HG03521 (cell line): ENCODE data around the gene MYBPC3.
"Not testable (repeated sequence)": the region's sequence is repeated elsewhere in the genome, so short reads cannot be mapped to it uniquely, and the experiment has no call there.

ENCODE experiments used
- ATAC-seq: cut with Tn5 transposase; IDR thresholded peaks from one replicate; pipeline ENCODE4 v1.9.1; 2021; ENCODE audit warnings: mild to moderate bottlenecking, moderate library complexity; ENCODE audit not compliant: unreplicated experiment

The MYBPC3 gene

GRCh38 chr11:47327025-47327424 is 25.5 kb downstream of the MYBPC3 start:
- no peak for ATAC-seq

GRCh38 chr11:47326198-47326597 is 26.3 kb downstream of the MYBPC3 start:
- no peak for ATAC-seq

- ATAC-seq, result no peak
Measured at GRCh38 chr11:47325271-47326041, 27.0 kb downstream of the MYBPC3 start.

- no peak for ATAC-seq
Measured at GRCh38 chr11:47324520-47324919, 28.0 kb downstream of the MYBPC3 start.

GRCh38 chr11:47318166-47318565 is 34.3 kb downstream of the MYBPC3 start:
- no peak for ATAC-seq

- no peak for ATAC-seq
Measured at GRCh38 chr11:47317064-47317828, 35.3 kb downstream of the MYBPC3 start.

- ATAC-seq, result not testable (repeated sequence)
Measured at GRCh38 chr11:47316501-47316900, 36.0 kb downstream of the MYBPC3 start.

- no peak for ATAC-seq
Measured at GRCh38 chr11:47314992-47315391, 37.5 kb downstream of the MYBPC3 start.

- ATAC-seq, result no peak
Measured at GRCh38 chr11:47308050-47308823, 44.3 kb downstream of the MYBPC3 start.

GRCh38 chr11:47306484-47306844 is 46.0 kb downstream of the MYBPC3 start:
- ATAC-seq, result no peak

GRCh38 chr11:47305734-47306483 is 46.6 kb downstream of the MYBPC3 start:
- ATAC-seq, result no peak

- ATAC-seq, result no peak
Measured at GRCh38 chr11:47302853-47303252, 49.6 kb downstream of the MYBPC3 start.

GRCh38 chr11:47299078-47299477 is 53.4 kb downstream of the MYBPC3 start:
- ATAC-seq, result no peak

GRCh38 chr11:47296045-47296444 is 56.5 kb downstream of the MYBPC3 start:
- no peak for ATAC-seq

GRCh38 chr11:47295385-47295784 is 57.1 kb downstream of the MYBPC3 start:
- ATAC-seq, result no peak

- ATAC-seq, result no peak
Measured at GRCh38 chr11:47289856-47290255, 62.6 kb downstream of the MYBPC3 start.

- ATAC-seq, result no peak
Measured at GRCh38 chr11:47288066-47288465, 64.4 kb downstream of the MYBPC3 start.

- no peak for ATAC-seq
Measured at GRCh38 chr11:47285969-47286770, 66.3 kb downstream of the MYBPC3 start.

GRCh38 chr11:47284151-47284550 is 68.4 kb downstream of the MYBPC3 start:
- ATAC-seq, result no peak

- no peak for ATAC-seq
Measured at GRCh38 chr11:47282462-47282861, 70.0 kb downstream of the MYBPC3 start.
